ENCODE measurements around the gene GALNT6. TPM values are rescaled to one million over a fixed set of nuclear protein-coding genes. Genes with fewer than 3 reads are reported as not detected.

Gene GALNT6
- total and polyA plus RNA-seq, 9 of the 15 experiments (the other 6 are each of a cell fraction or from before 2014, with no cell fraction given), result 1.5 to 8.6 (median 5.1) TPM

GRCh38 chr12:51351913-51352532 is 39.2 kb downstream of the GALNT6 start (continued):
- TF ChIP-seq CHD7 (IDR thresholded peaks at IDR 0.05; ENCODE audit: low read depth, low read length), result no peak
- TF ChIP-seq EHMT2 (IDR thresholded peaks at IDR 0.05), result no peak
- no peak for TF ChIP-seq MITF (IDR thresholded peaks at IDR 0.05)
- no peak for TF ChIP-seq BRF2 (IDR thresholded peaks at IDR 0.05; ENCODE audit: borderline replicate concordance, insufficient read depth, insufficient read length)
- TF ChIP-seq ZNF551 (CRISPR knock-in tag; IDR thresholded peaks at IDR 0.05), result no peak
- no peak for TF ChIP-seq PRMT5 (CRISPR knock-in tag; IDR thresholded peaks at IDR 0.05)
- TF ChIP-seq HDAC1 (IDR thresholded peaks at IDR 0.05), result no peak
- TF ChIP-seq TRIM28 (IDR thresholded peaks at IDR 0.05), result no peak
- TF ChIP-seq KLF1 (tag; IDR thresholded peaks at IDR 0.05), result no peak
- TF ChIP-seq ZNF695 (CRISPR knock-in tag; IDR thresholded peaks at IDR 0.05), result no peak
- TF ChIP-seq ATF1 (CRISPR knock-in tag; IDR thresholded peaks at IDR 0.05), result no peak
- no peak for TF ChIP-seq ATF1 (tag; IDR thresholded peaks at IDR 0.05)
- TF ChIP-seq PCBP1 (IDR thresholded peaks at IDR 0.05; ENCODE audit: low read depth, low read length, poor library complexity, severe bottlenecking), result no peak
